ENCODE data around the gene RTL3.
A peak's percentile ranks its signal among the peaks of the same experiment; 100 is the strongest.

- peak; percentile 61 for TF ChIP-seq CTCF (conservative IDR thresholded peaks at IDR 0.05; ENCODE audit: low read depth, low read length)
- TF ChIP-seq CEBPB (IDR thresholded peaks at IDR 0.05; ENCODE audit: low read depth, low read length), result no peak
- no peak for TF ChIP-seq RFX5 (IDR thresholded peaks at IDR 0.05; ENCODE audit: low read depth, low read length)
- no peak for TF ChIP-seq POLR2A (IDR thresholded peaks at IDR 0.05; ENCODE audit: low read depth, low read length)
- no peak for TF ChIP-seq MXI1 (IDR thresholded peaks at IDR 0.05; ENCODE audit: borderline replicate concordance, low read depth, low read length)
- no peak for TF ChIP-seq USF2 (IDR thresholded peaks at IDR 0.05; ENCODE audit: low read depth, low read length)
- no peak for TF ChIP-seq MAFK (IDR thresholded peaks at IDR 0.05; ENCODE audit: low read depth, low read length)
- TF ChIP-seq BHLHE40 (IDR thresholded peaks at IDR 0.05; ENCODE audit: low read depth, low read length), result no peak
Measured at GRCh38 chrX:78708262-78708661, 49.1 kb upstream of the RTL3 start.

Measured in IMR-90 (cell line).